ENCODE measurements around the gene SRSF1. TPM values are rescaled to one million over a fixed set of nuclear protein-coding genes. Genes with fewer than 3 reads are reported as not detected.

Gene SRSF1
- total RNA-seq, 2 donors from 2014 or later = 173 to 315 TPM

GRCh38 chr17:58002973-58003372 is 4.1 kb downstream of the SRSF1 start:
- TF ChIP-seq, protein P1, sequence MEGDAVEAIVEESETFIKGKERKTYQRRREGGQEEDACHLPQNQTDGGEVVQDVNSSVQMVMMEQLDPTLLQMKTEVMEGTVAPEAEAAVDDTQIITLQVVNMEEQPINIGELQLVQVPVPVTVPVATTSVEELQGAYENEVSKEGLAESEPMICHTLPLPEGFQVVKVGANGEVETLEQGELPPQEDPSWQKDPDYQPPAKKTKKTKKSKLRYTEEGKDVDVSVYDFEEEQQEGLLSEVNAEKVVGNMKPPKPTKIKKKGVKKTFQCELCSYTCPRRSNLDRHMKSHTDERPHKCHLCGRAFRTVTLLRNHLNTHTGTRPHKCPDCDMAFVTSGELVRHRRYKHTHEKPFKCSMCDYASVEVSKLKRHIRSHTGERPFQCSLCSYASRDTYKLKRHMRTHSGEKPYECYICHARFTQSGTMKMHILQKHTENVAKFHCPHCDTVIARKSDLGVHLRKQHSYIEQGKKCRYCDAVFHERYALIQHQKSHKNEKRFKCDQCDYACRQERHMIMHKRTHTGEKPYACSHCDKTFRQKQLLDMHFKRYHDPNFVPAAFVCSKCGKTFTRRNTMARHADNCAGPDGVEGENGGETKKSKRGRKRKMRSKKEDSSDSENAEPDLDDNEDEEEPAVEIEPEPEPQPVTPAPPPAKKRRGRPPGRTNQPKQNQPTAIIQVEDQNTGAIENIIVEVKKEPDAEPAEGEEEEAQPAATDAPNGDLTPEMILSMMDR (IDR thresholded peaks at IDR 0.05) = no peak
- peaks cover 21% of the 10 kb centered on the region for H3K36me3 ChIP-seq
- H3K4me3 ChIP-seq = no peak overlapping the region
- H3K4me1 ChIP-seq = peaks cover 12% of the 10 kb centered on the region
- intact Hi-C loops (cut with DNase I) = loop anchor here (5.0 kb wide), 1 partner anchor 109 kb away; no protein-coding TSS in a partner anchor
- H3K27ac ChIP-seq = no peak overlapping the region
- no peak for DNase-seq
- H3K9me3 ChIP-seq = no peaks in the 10 kb centered on the region
- H3K9ac ChIP-seq (ENCODE audit: low read depth in 2 of 2, low read length in 2 of 2) = no peak overlapping the region
- no peaks in the 10 kb centered on the region for H3K27me3 ChIP-seq

DNA sequence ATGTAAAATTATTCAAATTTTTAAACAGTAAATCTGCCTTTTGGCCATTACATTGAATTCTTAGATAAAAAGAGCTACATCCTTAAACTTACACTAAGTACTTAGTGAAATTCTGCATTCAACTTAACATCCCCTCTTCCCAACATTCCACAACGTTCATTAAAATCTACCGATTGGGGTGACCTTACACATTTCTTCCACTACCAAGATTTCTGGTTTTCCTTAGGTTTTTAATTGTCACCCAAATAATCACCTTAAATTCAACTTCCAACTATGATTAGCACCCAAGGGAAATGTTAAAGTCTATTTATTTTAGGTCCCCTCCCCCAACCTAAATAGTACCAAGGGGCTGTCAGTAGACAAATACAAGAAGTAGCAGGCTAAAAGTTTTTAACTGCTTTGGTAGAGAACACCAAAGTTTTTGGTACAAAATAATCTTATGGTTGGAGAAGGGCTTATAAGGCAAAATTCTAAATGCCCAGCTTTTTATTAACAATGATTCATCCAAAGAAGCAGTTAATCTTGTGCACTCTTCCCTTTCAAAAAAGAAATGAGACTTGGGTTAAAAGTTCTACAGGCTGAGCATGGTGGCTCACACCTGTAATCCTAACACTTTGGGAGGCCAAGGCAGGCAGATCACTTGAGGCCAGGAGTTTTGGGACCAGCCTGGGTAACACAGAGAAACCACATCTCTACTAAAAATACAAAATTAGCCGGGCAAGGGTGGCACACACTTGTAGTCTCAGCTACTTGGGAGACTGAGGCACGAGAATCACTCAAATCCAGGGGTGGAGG is 4.7 kb downstream of the SRSF1 start:
- no peak overlapping the region for H3K4me3 ChIP-seq
- no peaks in the 10 kb centered on the region for H3K27me3 ChIP-seq
- H3K9me3 ChIP-seq = no peaks in the 10 kb centered on the region
- intact Hi-C loops (cut with DNase I) = loop anchor here (5.0 kb wide), 1 partner anchor 110 kb away; no protein-coding TSS in a partner anchor
- TF ChIP-seq, protein P1 (IDR thresholded peaks at IDR 0.05) = no peak
- no peak overlapping the region for H3K27ac ChIP-seq
- H3K36me3 ChIP-seq = peaks cover 21% of the 10 kb centered on the region
- no peak for DNase-seq
- no peak overlapping the region for H3K9ac ChIP-seq (ENCODE audit: low read depth in 2 of 2, low read length in 2 of 2)
- peaks cover 12% of the 10 kb centered on the region for H3K4me1 ChIP-seq

DNA sequence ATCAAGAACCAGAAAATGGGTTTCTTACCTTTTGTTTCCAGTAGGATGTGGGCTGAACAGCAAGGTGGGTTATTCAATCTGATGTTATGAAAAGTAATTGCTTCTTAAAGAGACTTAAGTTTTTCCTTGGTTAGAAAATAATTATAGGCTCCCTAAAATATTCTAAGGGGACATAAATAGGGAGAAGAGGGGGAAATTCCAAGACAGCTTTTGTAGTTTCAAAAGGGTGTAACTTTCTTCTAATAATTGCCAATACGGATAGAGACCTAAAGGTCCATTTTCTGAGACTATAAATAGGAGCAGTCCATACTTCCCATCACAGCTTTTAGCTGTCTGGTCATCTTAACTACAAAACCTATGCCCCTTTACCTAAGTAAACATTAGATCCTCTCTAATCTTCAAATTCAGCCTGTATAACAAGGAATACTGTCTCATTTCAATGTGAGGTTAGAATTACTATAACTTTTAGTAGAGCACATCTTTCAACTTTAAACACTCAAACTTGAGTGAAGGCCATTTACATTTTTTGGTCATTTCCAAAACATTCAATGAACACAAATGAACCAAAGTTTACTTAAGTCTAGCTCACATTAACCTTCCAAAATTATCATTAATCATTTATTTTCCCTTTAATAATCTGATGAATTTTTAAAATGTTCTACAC is 5.5 kb downstream of the SRSF1 start:
- intact Hi-C loops (cut with DNase I) = loop anchor here (5.0 kb wide), 1 partner anchor 111 kb away; no protein-coding TSS in a partner anchor
- Histone ChIP-seq H3K4me1 (peaks cover 12% of the 10 kb centered on the region), H3K9me3 (no peaks in the 10 kb centered on the region), H3K9ac (ENCODE audit: low read depth in 2 of 2, low read length in 2 of 2) (no peak overlapping the region), H3K36me3 (peaks cover 21% of the 10 kb centered on the region), H3K4me3 (no peak overlapping the region), H3K27ac (no peak overlapping the region), H3K27me3 (no peaks in the 10 kb centered on the region)
- no peak for DNase-seq
- TF ChIP-seq, protein P1 (IDR thresholded peaks at IDR 0.05) = no peak

GRCh38 chr17:57999496-58000017 is 7.5 kb downstream of the SRSF1 start:
- Histone ChIP-seq H3K27me3 (no peaks in the 10 kb centered on the region), H3K4me3 (no peak overlapping the region), H3K4me1 (no peaks in the 10 kb centered on the region), H3K9me3 (no peaks in the 10 kb centered on the region), H3K9ac (ENCODE audit: low read depth in 2 of 2, low read length in 2 of 2) (no peak overlapping the region), H3K36me3 (peaks cover 10% of the 10 kb centered on the region), H3K27ac (no peak overlapping the region)
- TF ChIP-seq, protein P1 (IDR thresholded peaks at IDR 0.05) = peak; percentile 89
- intact Hi-C loops (cut with DNase I) = loop anchor here (5.0 kb wide), 1 partner anchor 113 kb away; no protein-coding TSS in a partner anchor
- no peak for DNase-seq

DNA sequence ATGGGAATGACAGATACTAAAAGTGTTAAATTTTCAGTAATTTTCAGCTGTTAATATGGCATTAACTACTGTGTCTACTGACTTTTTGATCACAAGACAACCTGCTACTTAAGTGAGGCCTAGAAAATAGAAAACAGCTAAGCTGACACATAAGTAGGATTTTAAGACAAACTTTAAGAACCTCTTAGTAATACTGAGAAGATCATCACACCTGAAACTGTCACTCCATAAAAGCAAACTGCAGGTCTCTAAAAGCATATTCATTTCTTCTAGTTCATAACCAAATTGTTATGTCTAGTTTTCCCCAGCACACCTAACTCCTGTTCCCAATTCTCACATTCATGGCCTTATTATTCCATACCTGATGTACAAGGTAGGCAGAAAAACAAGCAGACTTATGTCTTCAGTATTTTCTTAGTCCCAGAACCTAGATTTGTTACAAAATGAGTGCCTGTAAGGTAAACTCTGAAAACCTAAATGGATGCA is 8.0 kb downstream of the SRSF1 start:
- DNase-seq = no peak
- Histone ChIP-seq H3K4me3 (no peak overlapping the region), H3K36me3 (peaks cover 5% of the 10 kb centered on the region), H3K4me1 (no peaks in the 10 kb centered on the region), H3K9me3 (no peaks in the 10 kb centered on the region), H3K27me3 (no peaks in the 10 kb centered on the region), H3K9ac (ENCODE audit: low read depth in 2 of 2, low read length in 2 of 2) (no peak overlapping the region), H3K27ac (no peak overlapping the region)
- intact Hi-C loops (cut with DNase I) = no loop called here
- TF ChIP-seq, protein P1 (IDR thresholded peaks at IDR 0.05) = no peak

All from colonic mucosa (tissue), 4 donors.